ENCODE results near the gene DDX25.
A peak's percentile ranks its signal among the peaks of the same experiment; 100 is the strongest.
"Not testable (repeated sequence)": the region's sequence is repeated elsewhere in the genome, so short reads cannot be mapped to it uniquely, and the experiment has no call there.

Gene DDX25

DNA sequence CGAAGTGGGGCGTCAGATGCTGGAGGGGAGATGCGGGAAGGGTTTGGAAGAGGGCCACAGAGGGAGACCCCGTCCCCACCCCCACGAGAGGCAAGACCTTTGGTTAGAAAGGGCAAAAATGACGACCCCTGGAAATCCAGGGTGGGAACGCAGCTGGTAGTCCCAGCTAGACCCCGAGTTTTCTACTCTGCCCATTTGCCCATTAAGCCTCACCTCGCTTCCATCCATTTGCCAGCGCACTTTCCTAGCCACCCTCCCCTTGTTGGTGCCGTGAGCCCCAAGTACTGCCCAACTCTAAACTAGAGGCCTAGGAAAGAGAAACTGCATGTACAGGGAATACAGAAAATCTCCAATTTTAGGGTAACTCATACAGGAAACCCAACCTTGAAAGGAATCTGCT lies 370 bp downstream of the DDX25 start:
- no peak for DNase-seq (ENCODE audit: low read depth in 2 of 2)

- DNase-seq (ENCODE audit: low read depth in 2 of 2) = no peak
These were observed 6.0 kb downstream of the DDX25 start for GRCh38 chr11:125910226-125910849.

DNA sequence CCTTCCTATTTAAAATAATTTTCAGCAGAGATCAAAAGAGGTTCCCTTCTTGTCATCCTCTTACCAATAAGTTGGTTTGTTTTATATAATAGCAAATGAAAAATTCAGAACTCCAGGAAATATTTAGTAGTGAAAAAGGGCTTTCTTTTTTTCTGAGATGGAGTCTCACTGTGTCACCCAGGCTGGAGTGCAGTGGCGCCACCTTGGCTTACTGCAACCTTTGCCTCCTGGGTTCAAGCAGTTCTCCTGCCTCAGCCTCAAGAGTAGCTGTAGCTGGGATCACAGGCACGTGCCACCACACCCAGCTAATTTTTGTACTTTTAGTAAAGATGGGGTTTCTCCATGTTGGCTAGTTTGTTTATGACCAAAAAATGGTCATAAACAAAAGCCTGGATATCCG lies 10.3 kb downstream of the DDX25 start:
- DNase-seq (ENCODE audit: low read depth in 2 of 2) = not testable (repeated sequence)

GRCh38 chr11:125916683-125917347 lies 12.5 kb downstream of the DDX25 start:
- no peak for DNase-seq (ENCODE audit: low read depth in 2 of 2)

GRCh38 chr11:125918140-125918840 lies 14.0 kb downstream of the DDX25 start:
- no peak for DNase-seq (ENCODE audit: low read depth in 2 of 2)

- no peak for DNase-seq (ENCODE audit: low read depth in 2 of 2)
These were observed 16.7 kb downstream of the DDX25 start for GRCh38 chr11:125921042-125921441.

- no peak for DNase-seq (ENCODE audit: low read depth in 2 of 2)
These were observed 17.8 kb downstream of the DDX25 start for GRCh38 chr11:125922156-125922555.

DNA sequence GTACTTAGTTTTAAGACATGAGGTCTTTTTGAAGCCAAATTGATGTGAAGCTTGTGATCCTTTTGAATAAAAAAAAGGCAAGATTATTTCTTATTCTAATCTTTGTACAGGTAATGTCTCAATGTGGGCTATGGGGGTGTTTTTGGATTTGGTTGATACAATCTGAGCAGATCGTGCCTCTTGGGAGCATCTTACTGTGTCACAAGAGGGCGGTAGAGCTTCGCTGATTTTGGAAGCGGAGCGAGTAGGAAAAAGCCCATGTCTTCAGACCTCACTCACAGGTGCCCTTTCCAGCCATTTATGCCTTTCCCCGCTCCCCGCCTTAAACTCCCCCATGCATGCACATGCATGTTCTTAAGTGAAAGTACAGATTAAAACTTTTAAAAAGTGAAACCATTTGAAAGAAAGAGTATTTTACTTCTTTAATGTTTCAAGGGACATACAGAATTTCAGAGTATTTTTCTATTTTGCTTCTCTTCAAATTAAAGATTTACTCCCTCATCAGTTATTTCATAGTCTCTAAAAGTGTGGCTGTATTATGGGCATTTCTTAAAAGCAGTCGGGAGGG lies 18.8 kb downstream of the DDX25 start:
- DNase-seq (ENCODE audit: low read depth in 2 of 2) = peak in 1 of 2 experiments; percentile 41

DNA sequence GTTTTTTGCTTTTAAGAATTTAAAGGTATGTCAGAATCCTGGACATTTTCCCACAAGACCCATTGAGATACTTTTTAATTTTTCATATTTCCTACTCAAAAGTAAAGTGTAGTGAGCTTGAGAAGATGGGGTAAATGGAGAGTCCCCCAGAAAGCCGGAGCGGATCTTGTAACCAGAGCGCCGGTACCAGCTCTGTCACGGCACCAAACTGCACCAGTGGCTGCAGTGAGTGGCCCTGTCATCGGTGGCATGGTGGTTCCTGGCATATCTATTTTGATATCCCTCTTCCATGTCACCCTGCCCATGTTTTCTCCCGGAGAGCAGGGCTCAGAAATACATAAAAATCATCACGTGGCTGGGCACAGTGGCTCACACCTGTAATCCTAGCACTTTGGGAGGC lies 19.3 kb downstream of the DDX25 start:
- DNase-seq (ENCODE audit: low read depth in 2 of 2) = no peak

DNA sequence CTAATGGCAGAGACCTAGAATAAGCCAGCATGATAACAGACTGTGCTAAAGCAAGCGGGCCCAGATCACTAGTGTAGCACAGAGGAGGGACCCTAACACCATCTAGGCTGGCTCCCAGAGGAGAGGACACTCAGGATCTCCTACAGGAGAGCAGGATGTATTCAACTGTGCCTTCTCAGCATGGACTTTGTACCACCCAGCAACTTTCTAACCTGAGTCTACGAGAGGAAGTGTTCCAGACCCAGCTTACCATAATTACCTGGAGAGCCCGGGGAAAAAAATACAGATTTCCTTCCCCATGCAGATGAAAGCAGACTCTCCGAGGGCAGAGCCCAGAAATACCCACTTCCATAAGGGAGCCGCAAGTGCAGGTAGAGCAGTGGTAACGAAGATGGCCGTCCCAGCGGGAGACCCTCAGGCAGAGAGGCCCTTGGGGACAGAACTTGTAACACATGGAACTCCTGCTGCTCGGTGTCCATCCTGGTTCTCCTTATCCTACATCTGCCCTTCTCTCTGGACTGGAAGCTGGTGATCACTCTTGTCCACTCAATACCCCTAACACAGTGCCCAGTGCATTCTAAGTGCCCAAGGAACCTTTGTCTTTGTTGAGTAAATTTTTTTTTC lies 20.2 kb downstream of the DDX25 start:
- no peak for DNase-seq (ENCODE audit: low read depth in 2 of 2)

DNA sequence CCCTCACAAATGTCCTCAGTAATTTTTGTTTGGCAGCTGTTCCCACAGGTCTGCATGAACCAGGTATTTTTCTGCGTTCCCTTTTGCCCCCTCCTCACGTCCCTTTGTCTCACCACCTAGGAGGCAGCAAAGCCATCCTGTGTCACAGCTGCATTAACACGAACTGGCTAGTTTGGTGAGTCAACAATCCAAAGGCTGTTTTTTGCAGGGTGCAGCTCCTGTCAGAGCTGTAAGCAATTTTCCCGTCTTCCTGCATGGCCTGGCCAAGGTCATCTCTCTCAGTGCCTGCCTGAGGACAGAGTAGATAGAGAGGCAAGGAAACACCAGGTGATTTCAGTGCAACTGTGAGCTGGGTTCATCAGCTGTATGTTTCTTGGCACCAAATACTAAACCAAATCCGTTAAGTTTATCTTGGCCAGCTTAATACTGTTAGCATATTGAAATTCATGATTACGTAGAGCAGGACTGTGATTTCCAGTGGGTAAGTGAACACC lies 21.0 kb downstream of the DDX25 start:
- no peak for DNase-seq (ENCODE audit: low read depth in 2 of 2)

DNA sequence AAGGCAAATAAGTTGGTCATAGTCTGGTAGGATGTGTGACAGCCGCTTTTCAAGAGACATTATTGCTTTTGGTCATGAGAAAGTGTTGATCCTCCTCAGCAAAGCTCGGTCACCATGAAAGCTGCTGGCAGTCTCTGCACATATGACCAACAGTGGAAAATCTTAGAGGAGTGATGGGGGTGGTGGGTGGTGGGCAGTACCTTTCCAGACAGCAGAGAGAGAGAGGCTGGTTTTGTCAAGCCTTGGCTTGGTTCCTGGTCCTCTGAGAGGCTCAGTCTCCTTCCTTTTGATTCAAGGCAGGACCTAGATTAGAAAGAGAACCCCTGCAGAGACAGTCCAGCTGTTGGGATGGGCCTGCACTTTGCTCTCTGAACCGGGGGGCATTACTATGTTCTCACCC lies 21.5 kb downstream of the DDX25 start:
- DNase-seq (ENCODE audit: low read depth in 2 of 2) = no peak

- DNase-seq (ENCODE audit: low read depth in 2 of 2) = no peak
These were observed 22.4 kb downstream of the DDX25 start for GRCh38 chr11:125926682-125927081.

- DNase-seq (ENCODE audit: low read depth in 2 of 2) = no peak
These were observed 25.3 kb downstream of the DDX25 start for GRCh38 chr11:125929445-125930075.

DNA sequence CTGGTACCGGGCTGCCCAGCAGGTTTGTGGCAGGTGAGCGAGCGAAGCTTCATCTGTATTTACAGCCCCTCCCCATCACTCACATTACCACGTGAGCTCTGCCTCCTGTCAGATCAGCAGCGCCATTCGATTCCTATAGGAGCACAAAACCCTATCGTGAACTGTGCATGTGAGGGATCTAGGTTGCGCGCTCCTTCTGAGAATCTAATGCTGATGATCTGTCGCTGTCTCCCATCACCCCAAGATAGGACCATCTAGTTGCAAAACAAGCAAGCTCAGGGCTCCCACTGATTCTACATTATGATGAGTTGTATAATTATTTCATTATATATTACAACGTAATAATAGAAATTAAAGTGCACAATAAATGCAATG lies 25.8 kb downstream of the DDX25 start:
- DNase-seq (ENCODE audit: low read depth in 2 of 2) = no peak

- DNase-seq (ENCODE audit: low read depth in 2 of 2) = no peak
These were observed 26.8 kb downstream of the DDX25 start for GRCh38 chr11:125931116-125931515.

- no peak for DNase-seq (ENCODE audit: low read depth in 2 of 2)
These were observed 27.4 kb downstream of the DDX25 start for GRCh38 chr11:125931668-125932067.

DNA sequence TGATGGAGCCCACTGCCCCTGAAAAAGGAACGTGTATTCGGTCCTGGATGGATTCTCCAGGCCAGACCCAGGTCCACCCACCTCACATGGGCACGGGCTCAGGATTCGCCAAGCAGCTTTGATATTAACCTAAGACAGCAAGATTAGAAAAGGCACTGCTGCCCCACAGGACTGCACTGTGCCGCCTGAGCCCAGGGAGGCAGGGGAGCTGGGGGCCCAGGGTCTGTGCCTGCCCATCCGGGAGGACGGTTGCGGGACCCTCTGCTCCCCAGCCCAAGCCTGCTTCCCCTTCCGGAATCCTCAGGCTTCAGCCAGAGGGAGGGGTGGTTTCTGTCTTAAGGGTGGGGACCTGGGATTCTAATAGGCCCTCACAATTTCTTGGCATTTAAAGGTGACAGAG lies 28.0 kb downstream of the DDX25 start:
- no peak for DNase-seq (ENCODE audit: low read depth in 2 of 2)

DNA sequence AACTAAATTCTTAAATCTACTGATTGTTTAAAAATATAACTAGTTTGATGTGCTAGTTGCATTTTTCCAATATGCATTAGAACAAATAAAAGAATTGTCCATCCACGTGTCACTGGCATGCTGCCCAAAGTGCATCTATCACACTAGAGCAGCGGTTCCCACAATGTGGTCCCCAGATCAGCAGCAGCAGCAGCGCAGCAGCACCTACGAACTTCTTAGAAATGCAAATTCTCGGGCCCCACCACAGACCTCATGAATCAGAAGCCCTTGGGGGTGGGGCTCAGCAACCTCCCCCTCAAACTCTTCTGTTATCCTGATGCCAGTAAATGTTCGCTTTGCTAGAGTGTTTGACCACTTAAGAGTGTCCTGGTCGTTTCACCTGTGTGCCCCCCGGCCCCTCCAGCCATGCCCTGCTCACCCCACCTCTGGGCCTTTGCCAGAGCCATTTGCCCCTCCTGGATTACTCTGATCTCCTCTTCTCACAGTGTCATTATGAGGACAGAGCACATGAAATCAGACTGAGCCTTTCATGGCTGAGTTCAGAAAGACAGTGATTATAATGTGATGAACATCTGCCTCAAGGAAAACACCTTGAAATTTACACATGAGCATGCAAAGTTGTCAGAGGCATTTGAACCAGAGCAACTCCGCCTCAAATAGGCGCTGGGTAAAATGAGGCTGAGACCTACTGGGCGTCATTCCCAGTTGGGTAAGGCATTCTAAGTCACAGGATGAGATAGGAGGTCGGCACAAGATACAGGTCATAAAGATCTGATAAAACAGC lies 28.9 kb downstream of the DDX25 start:
- DNase-seq (ENCODE audit: low read depth in 2 of 2) = no peak

- DNase-seq (ENCODE audit: low read depth in 2 of 2) = no peak
These were observed 30.2 kb downstream of the DDX25 start for GRCh38 chr11:125934473-125934872.

GRCh38 chr11:125935056-125935455 lies 30.7 kb downstream of the DDX25 start:
- DNase-seq (ENCODE audit: low read depth in 2 of 2) = no peak
